ENCODE results near the gene AP5S1. TPM values are rescaled to one million over a fixed set of nuclear protein-coding genes. Genes with fewer than 3 reads are reported as not detected.

AP5S1 gene
- total and polyA plus RNA-seq, 2 of the 13 experiments (the other 11 are each of a cell fraction or from before 2014, with no cell fraction given) = 7.9 to 23.2 TPM

GRCh38 chr20:3782597-3782996, 37.8 kb upstream of the AP5S1 start (continued):
- TF ChIP-seq ZNF318 (CRISPR knock-in tag; IDR thresholded peaks at IDR 0.05) (no peak), NFAT5 (CRISPR knock-in tag; IDR thresholded peaks at IDR 0.05) (no peak), ZKSCAN1 (IDR thresholded peaks at IDR 0.05; ENCODE audit: low read length) (no peak), SALL2 (CRISPR knock-in tag; IDR thresholded peaks at IDR 0.05) (0 out of 2 replicates have a peak, but pooled peaks have one; percentile 36), ZSCAN25 (CRISPR knock-in tag; IDR thresholded peaks at IDR 0.05) (no peak), XRCC5 (optimal IDR thresholded peaks at IDR 0.05; ENCODE audit: low read length) (no peak), ARNTL (CRISPR knock-in tag; IDR thresholded peaks at IDR 0.05) (no peak), FOXO1 (CRISPR knock-in tag; IDR thresholded peaks at IDR 0.05) (no peak), ZNF414 (CRISPR knock-in tag; IDR thresholded peaks at IDR 0.05) (no peak), MTERF4 (CRISPR knock-in tag; IDR thresholded peaks at IDR 0.05) (no peak), ETV6 (CRISPR knock-in tag; conservative IDR thresholded peaks at IDR 0.05) (no peak), PPARG (CRISPR knock-in tag; conservative IDR thresholded peaks at IDR 0.05) (no peak)

Data from HepG2 (cell line).